Uterus (tissue), 2 donors: Measurements from ENCODE around the gene SP140L.

Source experiments
- POLR2A ChIP-seq, 2 donors: fragments of 450-650 bp; IDR thresholded peaks; one replicate each; pipeline ENCODE4 v1.6.1; 2016; ENCODE audit warnings: antibody characterized with exemption in 2 of 2, mild to moderate bottlenecking in 1 of 2, moderate library complexity in 1 of 2
- TF ChIP-seq, protein P1 (sequence below), 4 experiments: fragments of 200-600 bp in 2 of 4; fragments of 450-650 bp in 2 of 4; sonication (generic) in 2 of 4; IDR thresholded peaks; one replicate each; pipeline ENCODE4 v1.5.1; 2016 to 2019; ENCODE audit warnings: antibody characterized with exemption in 4 of 4, mild to moderate bottlenecking in 2 of 4, moderate library complexity in 1 of 4

DNA sequence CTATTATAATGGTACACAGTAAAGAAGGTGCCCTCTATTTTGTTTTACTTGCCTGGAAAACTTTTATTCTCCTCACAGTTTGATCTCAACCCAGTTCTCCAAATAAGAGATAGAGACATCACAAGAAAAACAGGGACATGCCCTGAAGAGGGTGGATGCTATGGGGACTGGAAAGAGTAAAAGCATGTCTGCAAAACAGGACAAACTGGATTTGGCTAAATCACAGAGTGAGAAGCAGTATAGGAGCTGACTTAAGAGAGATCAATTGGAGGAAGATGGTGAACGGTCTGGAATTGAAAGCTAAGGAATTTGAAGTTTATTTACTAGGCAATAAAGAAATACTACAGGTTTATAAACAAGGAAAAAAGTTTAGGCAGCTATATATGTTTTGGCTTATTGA lies 33.0 kb downstream of the SP140L start:
- TF ChIP-seq, protein P1, sequence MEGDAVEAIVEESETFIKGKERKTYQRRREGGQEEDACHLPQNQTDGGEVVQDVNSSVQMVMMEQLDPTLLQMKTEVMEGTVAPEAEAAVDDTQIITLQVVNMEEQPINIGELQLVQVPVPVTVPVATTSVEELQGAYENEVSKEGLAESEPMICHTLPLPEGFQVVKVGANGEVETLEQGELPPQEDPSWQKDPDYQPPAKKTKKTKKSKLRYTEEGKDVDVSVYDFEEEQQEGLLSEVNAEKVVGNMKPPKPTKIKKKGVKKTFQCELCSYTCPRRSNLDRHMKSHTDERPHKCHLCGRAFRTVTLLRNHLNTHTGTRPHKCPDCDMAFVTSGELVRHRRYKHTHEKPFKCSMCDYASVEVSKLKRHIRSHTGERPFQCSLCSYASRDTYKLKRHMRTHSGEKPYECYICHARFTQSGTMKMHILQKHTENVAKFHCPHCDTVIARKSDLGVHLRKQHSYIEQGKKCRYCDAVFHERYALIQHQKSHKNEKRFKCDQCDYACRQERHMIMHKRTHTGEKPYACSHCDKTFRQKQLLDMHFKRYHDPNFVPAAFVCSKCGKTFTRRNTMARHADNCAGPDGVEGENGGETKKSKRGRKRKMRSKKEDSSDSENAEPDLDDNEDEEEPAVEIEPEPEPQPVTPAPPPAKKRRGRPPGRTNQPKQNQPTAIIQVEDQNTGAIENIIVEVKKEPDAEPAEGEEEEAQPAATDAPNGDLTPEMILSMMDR (IDR thresholded peaks at IDR 0.05) = no peak
- TF ChIP-seq POLR2A (IDR thresholded peaks at IDR 0.05) = no peak
